GM21825 (cell line): ENCODE results near the gene REEP6.

Source experiments
- ATAC-seq: cut with Tn5 transposase; IDR thresholded peaks from one replicate; pipeline ENCODE4 v1.9.1; 2021; ENCODE audit warnings: mild to moderate bottlenecking, moderate library complexity; ENCODE audit not compliant: unreplicated experiment

Gene REEP6

GRCh38 chr19:1491114-1491848 lies at the start of gene REEP6:
REEP6 (plus strand) TSS chr19:1491181; CDS start chr19:1491270, 89 bp downstream.
- peak; percentile 3 for ATAC-seq

- ATAC-seq: no peak
These were observed 49.1 kb upstream of the REEP6 start for GRCh38 chr19:1441677-1442438.

- ATAC-seq: peak; percentile 73
These were observed 45.6 kb upstream of the REEP6 start for GRCh38 chr19:1445185-1445931.

- ATAC-seq: no peak
These were observed 44.9 kb upstream of the REEP6 start for GRCh38 chr19:1445932-1446712.

GRCh38 chr19:1446713-1447481 lies 44.1 kb upstream of the REEP6 start:
- ATAC-seq: no peak

- ATAC-seq: no peak
These were observed 43.5 kb upstream of the REEP6 start for GRCh38 chr19:1447504-1447903.

GRCh38 chr19:1447944-1448343 lies 43.0 kb upstream of the REEP6 start:
- no peak for ATAC-seq

GRCh38 chr19:1449467-1450442 lies 41.2 kb upstream of the REEP6 start, which contains the start of gene APC2:
APC2 (plus strand) TSS chr19:1450121; CDS start chr19:1453002, 2,881 bp downstream.
- no peak for ATAC-seq

- no peak for ATAC-seq
These were observed 39.9 kb upstream of the REEP6 start for GRCh38 chr19:1450735-1451731.

GRCh38 chr19:1451916-1452801 lies 38.8 kb upstream of the REEP6 start:
- no peak for ATAC-seq

GRCh38 chr19:1452802-1453524 lies 38.0 kb upstream of the REEP6 start:
- ATAC-seq: no peak

- no peak for ATAC-seq
These were observed 37.2 kb upstream of the REEP6 start for GRCh38 chr19:1453525-1454364.

GRCh38 chr19:1455002-1455335 lies 36.0 kb upstream of the REEP6 start:
- no peak for ATAC-seq

- ATAC-seq: no peak
These were observed 35.5 kb upstream of the REEP6 start for GRCh38 chr19:1455336-1456120.
